ENCODE results near the gene MICAL3.
"Not testable (repeated sequence)": the region's sequence is repeated elsewhere in the genome, so short reads cannot be mapped to it uniquely, and the experiment has no call there.

MICAL3 gene

DNA sequence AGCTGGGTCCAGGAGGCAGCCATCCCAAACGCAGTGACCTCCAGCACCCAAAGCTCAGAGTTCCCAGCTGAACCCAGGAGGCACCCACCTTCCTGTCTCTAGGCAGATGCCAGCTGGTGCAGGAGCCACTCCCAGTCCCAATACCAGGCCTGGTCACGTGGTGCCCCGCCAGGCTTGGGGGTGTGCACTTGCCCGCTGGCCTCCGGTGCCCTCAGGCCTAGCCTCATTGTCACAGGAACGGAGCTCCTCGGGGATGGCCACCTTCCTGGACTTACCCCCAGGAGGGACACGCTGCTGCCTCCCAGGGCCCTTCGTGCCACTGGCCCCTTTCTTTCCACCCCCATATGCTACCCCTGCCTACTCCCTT, 254.7 kb downstream of the MICAL3 start:
- H3K27ac ChIP-seq = peak overlapping the region in 2 of 21 experiments; percentile 58 to 97
- no peak overlapping the region for H3K4me3 ChIP-seq

DNA sequence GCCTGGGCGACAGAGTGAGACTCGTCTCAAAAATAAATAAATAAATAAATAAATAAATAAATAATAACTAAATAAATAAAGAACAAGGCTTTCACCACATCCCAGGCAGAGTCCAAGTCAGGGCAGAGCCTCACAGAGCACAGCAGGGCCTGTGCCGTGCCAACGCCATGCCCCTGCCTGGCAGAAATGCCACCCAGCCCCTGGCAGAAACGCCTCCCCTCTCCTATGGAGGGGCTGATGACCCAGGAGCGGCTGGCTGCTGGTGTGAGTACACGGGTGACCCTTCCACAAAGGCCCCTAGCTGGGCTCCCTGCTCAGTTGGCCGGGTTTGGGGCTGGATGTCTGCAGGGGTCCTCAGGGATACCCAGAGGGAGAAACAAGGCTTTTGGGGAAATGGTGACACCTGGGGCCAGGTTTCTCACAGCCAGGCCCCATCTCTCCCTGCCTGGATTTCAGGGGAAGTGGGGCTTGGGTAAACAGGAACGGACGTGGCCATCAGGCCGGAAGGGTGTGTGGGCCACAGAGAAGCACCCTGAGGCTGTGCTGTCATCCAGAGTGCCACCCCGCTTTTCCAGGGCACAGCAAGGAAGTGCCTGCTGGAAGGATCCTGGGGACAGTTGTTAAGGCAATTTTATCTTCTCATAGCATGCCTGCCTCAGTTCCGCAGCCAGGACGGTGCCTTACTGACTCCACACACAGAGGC, 255.2 kb downstream of the MICAL3 start:
- H3K4me3 ChIP-seq = no peak overlapping the region
- H3K27ac ChIP-seq = peak overlapping the region in 2 of 21 experiments; percentile 58 to 97

GRCh38 chr22:17767233-17768065, 256.9 kb downstream of the MICAL3 start:
- peak overlapping the region in 3 of 21 experiments; percentile 0 to 67 (median 43) for H3K27ac ChIP-seq
- no peak overlapping the region for H3K4me3 ChIP-seq

- not testable (repeated sequence) for H3K4me3 ChIP-seq, H3K27ac ChIP-seq
Observed at GRCh38 chr22:17764852-17765251, 259.5 kb downstream of the MICAL3 start.

- no peak overlapping the region for H3K27ac ChIP-seq
- H3K4me3 ChIP-seq = no peak overlapping the region
Observed at GRCh38 chr22:17764036-17764435, 260.3 kb downstream of the MICAL3 start.

DNA sequence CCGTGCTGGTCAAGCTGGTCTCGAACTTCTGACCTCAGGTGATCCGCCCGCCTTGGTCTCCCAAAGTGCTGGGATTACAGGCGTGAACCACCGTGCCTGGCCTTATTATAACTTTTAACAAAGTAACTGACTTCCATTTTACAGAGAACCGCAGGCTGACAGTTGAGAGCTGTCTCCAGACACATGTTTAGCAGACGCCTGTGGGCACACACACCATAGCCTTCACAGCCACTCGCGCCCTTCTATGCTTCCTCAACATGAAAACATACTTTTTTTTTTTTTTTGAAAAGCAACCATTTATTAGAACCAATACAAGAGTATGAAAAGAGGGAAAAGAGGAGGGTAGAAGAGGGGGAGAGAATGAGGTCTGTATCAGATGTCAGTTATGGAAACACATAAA, 260.9 kb downstream of the MICAL3 start:
- H3K27ac ChIP-seq, H3K4me3 ChIP-seq: not testable (repeated sequence)

- Histone ChIP-seq H3K27ac (no peak overlapping the region), H3K4me3 (no peak overlapping the region)
Observed at GRCh38 chr22:17761138-17761488, 263.2 kb downstream of the MICAL3 start.

- H3K27ac ChIP-seq = no peak overlapping the region
- no peak overlapping the region for H3K4me3 ChIP-seq
Observed at GRCh38 chr22:17754233-17754925, 270.0 kb downstream of the MICAL3 start.

DNA sequence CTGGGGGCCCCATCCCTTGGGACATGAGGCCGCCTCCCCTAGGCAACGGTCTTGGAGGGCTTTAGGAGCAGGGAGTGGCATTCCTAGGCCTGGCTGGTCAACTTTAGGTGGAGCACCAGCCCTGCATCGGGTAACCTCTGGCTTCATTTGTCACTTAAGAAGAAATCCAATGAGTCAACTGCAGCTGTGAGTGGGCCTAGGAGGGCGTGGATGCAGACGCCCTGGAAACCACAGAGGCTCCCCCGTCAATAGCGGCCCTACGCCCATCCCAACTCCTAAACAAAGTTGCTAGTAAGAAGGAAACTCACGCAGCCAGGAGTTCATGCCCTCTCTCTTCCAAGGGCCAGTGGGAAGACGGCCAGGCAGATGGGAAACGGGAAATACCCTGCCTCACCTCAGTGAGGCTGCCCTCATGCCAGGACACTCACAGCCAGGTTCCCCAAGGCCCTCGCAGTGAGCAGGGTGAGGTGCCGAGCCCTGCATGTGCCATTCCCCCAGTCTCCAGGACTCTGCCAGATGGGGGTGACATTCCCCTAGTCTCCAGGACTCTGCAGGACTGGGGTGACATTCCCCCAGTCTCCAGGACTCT, 270.9 kb downstream of the MICAL3 start:
- no peak overlapping the region for H3K4me3 ChIP-seq
- H3K27ac ChIP-seq = peak overlapping the region in 1 of 21 experiments; percentile 19

GRCh38 chr22:17751596-17751995, 272.8 kb downstream of the MICAL3 start:
- Histone ChIP-seq H3K27ac (no peak overlapping the region), H3K4me3 (no peak overlapping the region)

DNA sequence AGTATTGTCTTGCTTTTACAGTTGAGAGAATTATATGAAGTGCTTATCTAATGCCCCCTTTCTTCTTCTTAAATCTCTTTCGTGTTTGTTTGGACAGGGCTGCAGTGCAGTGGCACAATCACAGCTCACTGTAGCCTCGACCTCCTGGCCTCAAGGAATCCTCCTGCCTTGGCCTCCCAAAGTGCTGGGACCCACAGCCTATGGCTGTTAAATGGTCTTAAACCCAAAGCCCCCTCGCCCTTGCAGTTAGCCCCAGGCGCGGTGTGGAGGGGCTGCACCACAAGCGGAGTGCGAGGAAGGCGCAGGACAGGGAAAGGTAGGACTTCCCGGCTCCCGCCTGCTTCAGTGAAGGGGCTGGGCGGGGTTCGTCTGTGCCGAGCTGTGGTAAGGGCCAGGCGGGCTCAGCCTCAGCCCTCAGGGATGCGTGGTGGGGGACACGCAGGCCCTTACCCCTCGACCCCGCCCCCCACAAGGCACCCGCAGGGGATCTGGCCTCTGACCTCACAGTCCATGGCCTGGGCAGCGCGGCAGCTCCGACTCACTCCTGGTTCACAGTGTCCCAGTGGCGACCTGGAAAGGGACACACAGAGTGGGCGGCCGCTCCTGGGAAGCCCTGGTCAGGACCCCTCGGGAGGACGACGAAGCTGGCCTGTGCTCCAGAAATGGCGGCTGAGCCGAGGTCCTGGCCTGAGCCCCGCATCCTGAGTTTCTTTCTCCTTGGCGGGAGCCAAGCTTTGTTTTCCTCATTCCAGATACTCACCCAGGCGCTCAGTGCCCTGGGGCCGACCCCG, 274.6 kb downstream of the MICAL3 start:
- H3K27ac ChIP-seq = no peak overlapping the region
- no peak overlapping the region for H3K4me3 ChIP-seq

DNA sequence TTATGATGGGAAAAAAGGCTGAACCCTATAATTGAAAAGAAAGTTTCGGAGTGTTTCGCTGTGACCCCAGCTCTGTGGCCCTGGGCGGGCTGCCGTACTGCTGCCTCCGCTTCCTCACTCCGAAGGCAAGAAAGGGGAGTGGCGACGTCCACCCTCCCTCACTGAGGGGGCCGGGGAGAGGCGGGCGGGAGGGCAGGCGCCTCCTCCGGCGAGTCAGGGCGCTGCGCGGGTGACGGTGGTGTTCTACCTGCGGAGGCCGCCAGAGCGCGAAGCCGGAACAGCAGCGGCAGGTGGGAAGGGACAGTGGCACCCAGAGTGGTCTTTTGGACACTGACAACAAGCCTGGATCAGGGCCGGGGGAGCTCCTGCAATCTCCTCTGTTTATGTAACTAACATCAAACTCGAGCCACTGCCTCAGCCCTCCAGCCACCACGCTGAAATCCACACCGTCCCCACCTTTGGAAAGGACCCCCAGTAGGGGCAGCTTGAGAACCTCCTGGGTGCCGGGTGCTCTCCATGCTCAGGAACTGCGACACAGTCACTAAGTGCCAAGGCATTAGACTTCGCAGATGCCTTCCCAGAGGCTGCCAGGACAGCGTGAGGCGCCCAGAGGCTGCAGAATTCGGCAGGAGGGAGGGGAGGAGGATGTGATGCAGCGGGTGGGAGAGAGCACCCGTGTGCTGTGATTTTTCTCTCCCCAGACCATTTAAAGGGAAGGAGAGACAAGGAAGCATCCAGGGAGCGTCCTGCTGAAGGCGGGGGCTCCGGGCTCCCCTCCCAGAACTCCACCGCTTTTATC, 275.6 kb downstream of the MICAL3 start:
- H3K27ac ChIP-seq = no peak overlapping the region
- no peak overlapping the region for H3K4me3 ChIP-seq

DNA sequence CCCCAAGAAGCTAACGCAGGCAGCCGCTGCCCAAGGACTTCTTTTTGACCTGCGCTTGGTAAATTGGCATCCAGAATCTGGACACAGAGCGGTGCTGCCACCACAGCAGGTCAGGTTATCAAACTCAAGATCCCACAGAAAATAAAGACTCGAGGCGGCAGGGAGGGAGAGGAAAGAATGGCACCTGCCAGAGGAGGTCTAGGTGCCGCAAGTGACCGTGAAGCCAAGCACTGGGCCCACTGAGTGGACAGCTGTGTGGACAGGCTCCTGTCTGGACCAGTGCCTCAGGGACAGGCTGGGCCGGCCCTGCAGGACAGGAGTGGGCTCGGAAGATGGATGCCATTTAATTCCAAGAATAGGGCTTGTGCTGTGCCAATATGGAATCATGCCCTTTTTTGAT, 277.4 kb downstream of the MICAL3 start:
- H3K4me3 ChIP-seq = no peak overlapping the region
- H3K27ac ChIP-seq = no peak overlapping the region

- no peak overlapping the region for H3K27ac ChIP-seq
Observed at GRCh38 chr22:17744430-17744829, 279.9 kb downstream of the MICAL3 start.

GRCh38 chr22:17743661-17744411, 280.5 kb downstream of the MICAL3 start:
- H3K27ac ChIP-seq = no peak overlapping the region
- H3K4me3 ChIP-seq = no peak overlapping the region

More at GRCh38 chr22:17744430-17744829, 279.9 kb downstream of the MICAL3 start:
- no peak overlapping the region for H3K4me3 ChIP-seq

GRCh38 chr22:17742527-17742902, 281.8 kb downstream of the MICAL3 start:
- Histone ChIP-seq H3K27ac (no peak overlapping the region), H3K4me3 (no peak overlapping the region)

DNA sequence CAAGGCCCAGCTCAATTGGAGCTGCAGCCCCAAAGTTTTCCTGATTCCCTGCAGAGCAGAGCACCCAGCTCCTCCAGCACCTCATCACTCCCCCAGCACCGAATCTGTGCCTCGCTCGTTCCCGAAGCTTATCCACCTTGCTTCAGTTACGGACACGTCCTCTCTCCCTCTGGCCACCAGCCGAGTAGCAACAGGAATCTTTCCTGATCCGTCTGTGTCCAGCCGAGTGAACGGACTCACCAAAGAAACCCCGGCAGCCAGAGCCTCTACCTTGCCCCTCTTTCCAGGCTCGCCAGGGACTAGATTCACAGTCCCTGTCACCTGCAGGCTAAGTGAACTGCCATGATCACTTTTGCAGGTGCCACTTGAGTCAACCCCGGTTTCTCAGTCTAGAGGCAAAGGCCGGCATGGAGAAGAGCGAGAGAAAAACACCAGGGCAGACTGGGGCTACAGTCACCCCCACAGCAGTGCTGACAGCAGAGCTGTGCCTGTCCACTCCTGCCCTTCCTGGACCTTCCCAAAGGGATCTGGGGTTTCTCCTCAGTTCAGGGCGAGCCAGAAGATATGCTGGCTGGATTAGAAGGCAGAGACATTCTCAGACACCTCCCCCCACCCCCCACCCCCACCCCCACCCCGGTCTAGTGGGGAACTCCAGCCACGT, 282.4 kb downstream of the MICAL3 start:
- H3K4me3 ChIP-seq = no peak overlapping the region
- H3K27ac ChIP-seq = no peak overlapping the region
